ENCODE measurements around the gene IGSF5. TPM values are rescaled to one million over a fixed set of nuclear protein-coding genes. Genes with fewer than 3 reads are reported as not detected.

IGSF5 gene
- total and polyA plus RNA-seq, 2 of the 4 experiments (the other 2 are of a cell fraction) = not detected

DNA sequence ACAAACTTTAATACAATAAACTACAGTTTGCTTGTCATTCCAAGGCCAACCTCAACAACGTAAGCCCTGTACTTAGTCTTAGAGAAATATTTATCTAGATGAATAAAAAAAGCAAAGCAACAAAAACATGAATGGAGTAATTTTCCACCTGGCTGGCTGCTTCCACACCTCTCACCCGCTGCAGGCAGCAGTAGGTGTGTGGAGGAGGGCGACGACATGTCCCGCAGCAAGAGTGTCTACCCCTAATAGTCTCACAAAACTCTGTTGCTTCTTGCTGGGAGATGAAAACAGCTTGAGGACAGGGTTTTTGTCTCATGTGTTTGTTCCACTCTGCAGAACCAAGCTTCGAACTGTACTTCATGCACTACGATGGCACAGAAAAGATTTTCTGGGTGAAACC is 48.8 kb upstream of the IGSF5 start:
- Histone ChIP-seq H3K9me1 (ENCODE audit: insufficient read depth, low read length) (no peaks in the 10 kb centered on the region), H3K4me1 (ENCODE audit: control insufficient read depth, insufficient read depth, low read length) (no peaks in the 10 kb centered on the region), H2BK5ac (ENCODE audit: low read depth, low read length, poor library complexity, severe bottlenecking) (no peak overlapping the region), H4K91ac (ENCODE audit: insufficient read depth, low read depth, low read length) (no peak overlapping the region), H3K23ac (ENCODE audit: low read depth, low read length) (no peak overlapping the region), H3K4ac (ENCODE audit: low read depth, low read length) (no peak overlapping the region), H3K79me1 (ENCODE audit: low read depth in 1 of 2, low read length in 2 of 2) (no peaks in the 10 kb centered on the region), H2BK20ac (ENCODE audit: low read depth, low read length) (no peak overlapping the region), H4K20me1 (ENCODE audit: insufficient read depth, low read length) (no peaks in the 10 kb centered on the region), H3K9me3 (ENCODE audit: control insufficient read depth, insufficient read depth, low read length) (no peaks in the 10 kb centered on the region), H3K4me2 (ENCODE audit: low read depth, low read length) (no peak overlapping the region), H4K5ac (ENCODE audit: low read depth, low read length) (no peak overlapping the region), H2AK5ac (ENCODE audit: low read depth, low read length) (no peak overlapping the region), H3K14ac (replicated peaks; ENCODE audit: low read depth, low read length) (no peak overlapping the region), H4K8ac (ENCODE audit: low read depth in 2 of 2, low read length in 2 of 2) (no peak overlapping the region), H3K18ac (ENCODE audit: low read depth, low read length) (no peak overlapping the region), H2BK15ac (ENCODE audit: low read depth, low read length) (no peak overlapping the region), H3K36me3 (ENCODE audit: control insufficient read depth, insufficient read depth, low read length) (no peaks in the 10 kb centered on the region), H2AFZ (replicated peaks; ENCODE audit: low read length, poor library complexity) (no peak overlapping the region), H2BK120ac (ENCODE audit: low read depth, low read length) (no peak overlapping the region), H3K9ac (ENCODE audit: low read depth, low read length) (no peak overlapping the region), H3K56ac (ENCODE audit: extremely low read depth, insufficient read depth, low read length) (no peak overlapping the region), H3K27ac (ENCODE audit: insufficient read depth, low read length) (no peak overlapping the region), H3K4me3 (ENCODE audit: insufficient read depth, low read depth, low read length) (no peak overlapping the region), H2AK9ac (replicated peaks; ENCODE audit: low read depth, low read length, poor library complexity) (no peak overlapping the region), H3K27me3 (ENCODE audit: control insufficient read depth, insufficient read depth, low read length) (no peaks in the 10 kb centered on the region)
- TF ChIP-seq USF2 (IDR thresholded peaks at IDR 0.05; ENCODE audit: low read depth, low read length) (no peak), CHD1 (IDR thresholded peaks at IDR 0.05; ENCODE audit: low read depth, low read length) (no peak), RAD21 (IDR thresholded peaks at IDR 0.05; ENCODE audit: low read length) (no peak), FOS (IDR thresholded peaks at IDR 0.05; ENCODE audit: low read depth, low read length) (no peak), SMC3 (IDR thresholded peaks at IDR 0.05; ENCODE audit: low read depth, low read length) (no peak), NFE2L2 (IDR thresholded peaks at IDR 0.05; ENCODE audit: low read depth, low read length) (no peak), ELK1 (IDR thresholded peaks at IDR 0.05; ENCODE audit: borderline replicate concordance, low read depth, low read length) (no peak), MAZ (IDR thresholded peaks at IDR 0.05; ENCODE audit: borderline replicate concordance, low read depth, low read length) (no peak), BHLHE40 (IDR thresholded peaks at IDR 0.05; ENCODE audit: low read depth, low read length) (no peak), RFX5 (IDR thresholded peaks at IDR 0.05; ENCODE audit: low read depth, low read length) (no peak), POLR2A (IDR thresholded peaks at IDR 0.05; ENCODE audit: low read depth, low read length) (no peak), CEBPB (IDR thresholded peaks at IDR 0.05; ENCODE audit: low read depth, low read length) (no peak), RCOR1 (IDR thresholded peaks at IDR 0.05; ENCODE audit: insufficient replicate concordance, low read length) (no peak), MAFK (IDR thresholded peaks at IDR 0.05; ENCODE audit: low read depth, low read length) (no peak), MXI1 (IDR thresholded peaks at IDR 0.05; ENCODE audit: borderline replicate concordance, low read depth, low read length) (no peak)
- TF ChIP-seq, protein P1, sequence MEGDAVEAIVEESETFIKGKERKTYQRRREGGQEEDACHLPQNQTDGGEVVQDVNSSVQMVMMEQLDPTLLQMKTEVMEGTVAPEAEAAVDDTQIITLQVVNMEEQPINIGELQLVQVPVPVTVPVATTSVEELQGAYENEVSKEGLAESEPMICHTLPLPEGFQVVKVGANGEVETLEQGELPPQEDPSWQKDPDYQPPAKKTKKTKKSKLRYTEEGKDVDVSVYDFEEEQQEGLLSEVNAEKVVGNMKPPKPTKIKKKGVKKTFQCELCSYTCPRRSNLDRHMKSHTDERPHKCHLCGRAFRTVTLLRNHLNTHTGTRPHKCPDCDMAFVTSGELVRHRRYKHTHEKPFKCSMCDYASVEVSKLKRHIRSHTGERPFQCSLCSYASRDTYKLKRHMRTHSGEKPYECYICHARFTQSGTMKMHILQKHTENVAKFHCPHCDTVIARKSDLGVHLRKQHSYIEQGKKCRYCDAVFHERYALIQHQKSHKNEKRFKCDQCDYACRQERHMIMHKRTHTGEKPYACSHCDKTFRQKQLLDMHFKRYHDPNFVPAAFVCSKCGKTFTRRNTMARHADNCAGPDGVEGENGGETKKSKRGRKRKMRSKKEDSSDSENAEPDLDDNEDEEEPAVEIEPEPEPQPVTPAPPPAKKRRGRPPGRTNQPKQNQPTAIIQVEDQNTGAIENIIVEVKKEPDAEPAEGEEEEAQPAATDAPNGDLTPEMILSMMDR (conservative IDR thresholded peaks at IDR 0.05; ENCODE audit: low read depth, low read length) = no peak
- POLR2A ChIA-PET (ENCODE audit: unreplicated experiment) = no interaction called here
- no peak for ATAC-seq (ENCODE audit: low read depth)
- no TSS peak for BruUV-seq (replicated peaks)
- intact Hi-C loops (cut with micrococcal nuclease) (no loop called here), dilution Hi-C loops (cut with HindIII; ENCODE audit: low sequenced_read_pairs, unreplicated experiment) (no loop called here), in situ Hi-C loops (cut with MboI; ENCODE audit: low sequenced_read_pairs) (no loop called here)
- DNase-seq = no peak
- CTCF ChIA-PET = no interaction called here
- WGBS, 2 experiments (ENCODE audit: extremely low coverage in 2 of 2, insufficient read length in 1 of 2) = no CpG with 5 or more reads among the region's 7 CpGs

Data from IMR-90 (cell line).